Suprapubic skin (tissue), 4 donors: ENCODE results near the gene HMGN1. TPM values are rescaled to one million over a fixed set of nuclear protein-coding genes. Genes with fewer than 3 reads are reported as not detected.
"Not testable (repeated sequence)": the region's sequence is repeated elsewhere in the genome, so short reads cannot be mapped to it uniquely, and the experiment has no call there.

Experiments
- DNase-seq, 2 donors: peaks; one replicate each; pipeline ENCODE4 v3.0.0-alpha.2; 2019; ENCODE audit warnings: low spot score in 2 of 2
- H3K27ac ChIP-seq: fragments of 200-600 bp; sonication (generic); one replicate; pipeline ENCODE4 v1.5.1; 2019
- H3K27me3 ChIP-seq: fragments of 200-600 bp; sonication (generic); one replicate; pipeline ENCODE4 v1.5.1; 2019
- H3K36me3 ChIP-seq: fragments of 200-600 bp; sonication (generic); one replicate; pipeline ENCODE4 v1.5.1; 2019
- H3K4me1 ChIP-seq: fragments of 200-600 bp; sonication (generic); one replicate; pipeline ENCODE4 v1.5.1; 2019
- H3K4me3 ChIP-seq: fragments of 200-600 bp; sonication (generic); one replicate; pipeline ENCODE4 v1.5.1; 2019; ENCODE audit warnings: mild to moderate bottlenecking
- H3K9me3 ChIP-seq: fragments of 200-600 bp; sonication (generic); one replicate; pipeline ENCODE4 v1.5.1; 2019
- CTCF ChIP-seq, 2 donors: fragments of 200-600 bp in 1 of 2; fragments of 450-650 bp in 1 of 2; sonication (generic) in 1 of 2; IDR thresholded peaks; one replicate each; pipeline ENCODE4 v1.5.1; 2016 to 2019; ENCODE audit warnings: antibody characterized with exemption in 2 of 2, mild to moderate bottlenecking in 1 of 2, moderate library complexity in 1 of 2
- EP300 ChIP-seq: sonication (generic); formaldehyde crosslinking; IDR thresholded peaks from one replicate; pipeline ENCODE4 v1.6.1; 2017; ENCODE audit warnings: antibody characterized with exemption
- POLR2A ChIP-seq, 2 donors: fragments of 450-650 bp; IDR thresholded peaks; one replicate each; pipeline ENCODE4 v1.6.1; 2017; ENCODE audit warnings: antibody characterized with exemption in 2 of 2, mild to moderate bottlenecking in 2 of 2, moderate library complexity in 2 of 2
- POLR2AphosphoS5 ChIP-seq, 3 donors: sonication (generic); formaldehyde crosslinking; IDR thresholded peaks; one replicate each; pipeline ENCODE4 v1.6.1; 2017; ENCODE audit warnings: antibody characterized with exemption in 3 of 3
- WGBS: methylation state at CpG from one replicate; pipeline ENCODE4 v1.1.5; 2018; 5-methylcytosine and 5-hydroxymethylcytosine counted together
- total RNA-seq, 4 donors: library from RNA; depleted of rRNA; stranded (reverse); fragments of >200 nt; gene quantifications; one replicate each; pipeline ENCODE4 v1.1.0, GENCODE V29; 2016

Gene HMGN1
- total RNA-seq, 4 donors from 2014 or later: 63.1 to 130 (median 101) TPM

- DNase-seq: no peak
- Histone ChIP-seq H3K36me3 (no peaks in the 10 kb centered on the region), H3K27ac (no peak overlapping the region), H3K4me3 (no peak overlapping the region), H3K9me3 (no peaks in the 10 kb centered on the region), H3K27me3 (no peaks in the 10 kb centered on the region), H3K4me1 (peaks cover 21% of the 10 kb centered on the region)
- WGBS: 71% methylated on average over 7 of the region's 7 CpGs
- TF ChIP-seq CTCF (IDR thresholded peaks at IDR 0.05) (no peak), POLR2AphosphoS5 (IDR thresholded peaks at IDR 0.05) (no peak), EP300 (no peak), POLR2A (IDR thresholded peaks at IDR 0.05) (no peak)
Measured at GRCh38 chr21:39377444-39378050, 28.7 kb upstream of the HMGN1 start.

GRCh38 chr21:39375446-39375845 lies 26.6 kb upstream of the HMGN1 start:
- Histone ChIP-seq H3K27ac (no peak overlapping the region), H3K9me3 (no peaks in the 10 kb centered on the region), H3K36me3 (no peaks in the 10 kb centered on the region), H3K4me3 (no peak overlapping the region), H3K4me1 (peaks cover 11% of the 10 kb centered on the region), H3K27me3 (no peaks in the 10 kb centered on the region)
- no peak for DNase-seq
- TF ChIP-seq EP300 (no peak), POLR2AphosphoS5 (IDR thresholded peaks at IDR 0.05) (no peak)
- WGBS: 89% methylated on average over 2 of the region's 2 CpGs

- DNase-seq: no peak
- Histone ChIP-seq H3K9me3 (no peaks in the 10 kb centered on the region), H3K27ac (no peak overlapping the region), H3K36me3 (no peaks in the 10 kb centered on the region), H3K4me1 (peaks cover 4% of the 10 kb centered on the region), H3K27me3 (no peaks in the 10 kb centered on the region), H3K4me3 (no peak overlapping the region)
- no peak for TF ChIP-seq POLR2AphosphoS5 (IDR thresholded peaks at IDR 0.05)
- no peak for TF ChIP-seq CTCF (IDR thresholded peaks at IDR 0.05)
- no peak for TF ChIP-seq EP300
- TF ChIP-seq POLR2A (IDR thresholded peaks at IDR 0.05): no peak
- WGBS: 73% methylated on average over 6 of the region's 6 CpGs
Measured at GRCh38 chr21:39374046-39374445, 25.2 kb upstream of the HMGN1 start.

GRCh38 chr21:39373634-39374033 lies 24.7 kb upstream of the HMGN1 start:
- no peaks in the 10 kb centered on the region for H3K9me3 ChIP-seq
- WGBS: 10% methylated on average over 5 of the region's 5 CpGs
- H3K36me3 ChIP-seq: no peaks in the 10 kb centered on the region
- peaks cover 4% of the 10 kb centered on the region for H3K4me1 ChIP-seq
- no peak overlapping the region for H3K4me3 ChIP-seq
- no peak overlapping the region for H3K27ac ChIP-seq
- TF ChIP-seq POLR2A (IDR thresholded peaks at IDR 0.05) (no peak), EP300 (no peak), POLR2AphosphoS5 (IDR thresholded peaks at IDR 0.05) (no peak), CTCF (IDR thresholded peaks at IDR 0.05) (no peak)
- H3K27me3 ChIP-seq: no peaks in the 10 kb centered on the region
- DNase-seq: no peak

- H3K36me3 ChIP-seq, DNase-seq, H3K27ac ChIP-seq, H3K4me1 ChIP-seq, H3K9me3 ChIP-seq, H3K27me3 ChIP-seq, H3K4me3 ChIP-seq: not testable (repeated sequence)
- 82% methylated on average over 7 of the region's 7 CpGs for WGBS
Measured at GRCh38 chr21:39369896-39370288, 21.0 kb upstream of the HMGN1 start.

- TF ChIP-seq POLR2A (IDR thresholded peaks at IDR 0.05) (no peak), POLR2AphosphoS5 (IDR thresholded peaks at IDR 0.05) (no peak), CTCF (IDR thresholded peaks at IDR 0.05) (no peak), EP300 (no peak)
- H3K27me3 ChIP-seq: no peaks in the 10 kb centered on the region
- 96% methylated on average over 2 of the region's 2 CpGs for WGBS
- no peak for DNase-seq
- H3K9me3 ChIP-seq: no peaks in the 10 kb centered on the region
- H3K27ac ChIP-seq: no peak overlapping the region
- H3K4me1 ChIP-seq: no peaks in the 10 kb centered on the region
- H3K4me3 ChIP-seq: no peak overlapping the region
- no peaks in the 10 kb centered on the region for H3K36me3 ChIP-seq
Measured at GRCh38 chr21:39367783-39368182, 18.9 kb upstream of the HMGN1 start.
